GM21825 (cell line): ENCODE data around the gene C11orf86.
"Not testable (repeated sequence)": the region's sequence is repeated elsewhere in the genome, so short reads cannot be mapped to it uniquely, and the experiment has no call there.

ENCODE experiments used
- ATAC-seq: cut with Tn5 transposase; IDR thresholded peaks from one replicate; pipeline ENCODE4 v1.9.1; 2021; ENCODE audit warnings: mild to moderate bottlenecking, moderate library complexity; ENCODE audit not compliant: unreplicated experiment

C11orf86 gene

GRCh38 chr11:66987924-66988637, 13.0 kb downstream of the C11orf86 start:
- ATAC-seq, result no peak

GRCh38 chr11:66988741-66989140, 13.6 kb downstream of the C11orf86 start:
- not testable (repeated sequence) for ATAC-seq

- not testable (repeated sequence) for ATAC-seq
Measured at GRCh38 chr11:66989360-66989759, 14.3 kb downstream of the C11orf86 start.

GRCh38 chr11:66992041-66992440, 16.9 kb downstream of the C11orf86 start:
- no peak for ATAC-seq

GRCh38 chr11:66996609-66997273, 21.6 kb downstream of the C11orf86 start:
- ATAC-seq, result no peak

GRCh38 chr11:66999555-66999954, 24.5 kb downstream of the C11orf86 start:
- ATAC-seq, result no peak

GRCh38 chr11:67001332-67001731, 26.2 kb downstream of the C11orf86 start:
- ATAC-seq, result no peak

GRCh38 chr11:67002297-67002913, 27.3 kb downstream of the C11orf86 start:
- ATAC-seq, result no peak

- ATAC-seq, result no peak
Measured at GRCh38 chr11:67002921-67003411, 27.9 kb downstream of the C11orf86 start.

- ATAC-seq, result not testable (repeated sequence)
Measured at GRCh38 chr11:67005200-67005599, 30.1 kb downstream of the C11orf86 start.

GRCh38 chr11:67006029-67006884, 31.2 kb downstream of the C11orf86 start:
- no peak for ATAC-seq

GRCh38 chr11:67007126-67007525, 32.0 kb downstream of the C11orf86 start:
- ATAC-seq, result no peak

- ATAC-seq, result no peak
Measured at GRCh38 chr11:67010296-67010905, 35.3 kb downstream of the C11orf86 start.

GRCh38 chr11:67013511-67014045, 38.5 kb downstream of the C11orf86 start:
- no peak for ATAC-seq

GRCh38 chr11:67014343-67014742, 39.2 kb downstream of the C11orf86 start:
- ATAC-seq, result no peak

- no peak for ATAC-seq
Measured at GRCh38 chr11:67015048-67015447, 39.9 kb downstream of the C11orf86 start.

GRCh38 chr11:67016550-67016949, 41.4 kb downstream of the C11orf86 start:
- no peak for ATAC-seq

- no peak for ATAC-seq
Measured at GRCh38 chr11:67020949-67021348, 45.8 kb downstream of the C11orf86 start.

- ATAC-seq, result no peak
Measured at GRCh38 chr11:67022341-67022933, 47.3 kb downstream of the C11orf86 start.
